OCI-LY7 (cell line): ENCODE results near the gene FRMPD4. TPM values are rescaled to one million over a fixed set of nuclear protein-coding genes. Genes with fewer than 3 reads are reported as not detected.

Experiments
- BruUV-seq: library from RNA; stranded (reverse); fragments of 400-500 nt; replicated peaks from 2 replicates; lab custom pipeline; 2021; lab: Mats Ljungman, UMichigan
- CTCF ChIA-PET: fragments of 300-600 bp; sonication (Branson Sonifier 250); formaldehyde crosslinking; loops from one replicate; lab custom pipeline; 2022; ENCODE audit warnings: antibody characterized with exemption; ENCODE audit not compliant: unreplicated experiment; lab: Charles Lee
- POLR2A ChIA-PET: fragments of 300-600 bp; sonication (Branson Sonifier 250); formaldehyde crosslinking; loops from one replicate; lab custom pipeline; 2022; ENCODE audit warnings: antibody characterized with exemption; lab: Charles Lee
- DNase-seq: peaks from one replicate; pipeline ENCODE4 v3.0.0-alpha.2; 2015; ENCODE audit warnings: low spot score
- H2AFZ ChIP-seq: fragments of 200-600 bp; sonication (generic), shearing (Covaris generic); 2 replicates; pipeline ENCODE4 v1.6.1; 2014; ENCODE audit warnings: mild to moderate bottlenecking, antibody characterized with exemption, low read length, moderate library complexity
- H3K27ac ChIP-seq: fragments of 200-600 bp; sonication (generic); 2 replicates; pipeline ENCODE4 v1.5.1; 2014; ENCODE audit warnings: mixed run types, low read depth, mild to moderate bottlenecking, moderate library complexity, low read length, inconsistent platforms; ENCODE audit not compliant: poor library complexity, severe bottlenecking
- H3K36me3 ChIP-seq: fragments of 200-600 bp; sonication (generic); 2 replicates; pipeline ENCODE4 v1.6.1; 2014; ENCODE audit warnings: mild to moderate bottlenecking, antibody characterized with exemption, low read length, moderate library complexity, mixed read lengths; ENCODE audit not compliant: insufficient read depth
- H3K4me1 ChIP-seq: fragments of 200-600 bp; sonication (generic); 2 replicates; pipeline ENCODE4 v1.5.1; 2014; ENCODE audit warnings: mild to moderate bottlenecking, low read length; ENCODE audit not compliant: insufficient read depth, poor library complexity, severe bottlenecking
- H3K4me2 ChIP-seq: fragments of 200-600 bp; sonication (generic); 2 replicates; pipeline ENCODE4 v1.6.1; 2014; ENCODE audit warnings: mild to moderate bottlenecking, low read length
- H3K4me3 ChIP-seq: fragments of 200-600 bp; sonication (generic); 2 replicates; pipeline ENCODE4 v1.5.1; 2014; ENCODE audit warnings: mild to moderate bottlenecking, low read depth, low read length; ENCODE audit not compliant: poor library complexity, severe bottlenecking
- H3K79me2 ChIP-seq: fragments of 200-600 bp; sonication (generic); 2 replicates; pipeline ENCODE4 v1.6.1; 2016; ENCODE audit warnings: low read depth, mild to moderate bottlenecking, low read length, moderate library complexity, mixed read lengths; ENCODE audit not compliant: insufficient read depth
- H3K9me2 ChIP-seq: fragments of 200-600 bp; sonication (generic); 2 replicates; pipeline ENCODE4 v1.6.1; 2016; ENCODE audit warnings: mild to moderate bottlenecking, low read length, mixed read lengths; ENCODE audit not compliant: insufficient read depth
- H3K9me3 ChIP-seq: fragments of 200-600 bp; sonication (generic); 2 replicates; pipeline ENCODE4 v1.6.1; 2014; ENCODE audit warnings: mild to moderate bottlenecking, mixed run types, low read length, mixed read lengths
- H4K20me1 ChIP-seq: fragments of 200-600 bp; sonication (generic); 2 replicates; pipeline ENCODE4 v1.6.1; 2014; ENCODE audit warnings: mild to moderate bottlenecking, antibody characterized with exemption, low read length, moderate library complexity, mixed read lengths; ENCODE audit not compliant: insufficient read depth
- CTCF ChIP-seq: fragments of 200-600 bp; sonication (generic); conservative IDR thresholded peaks from 2 replicates; pipeline ENCODE4 v1.5.1; 2014; ENCODE audit warnings: mild to moderate bottlenecking, antibody characterized with exemption, low read length, moderate library complexity, mixed read lengths
- EZH2phosphoT487 ChIP-seq: fragments of 200-600 bp; sonication (generic); IDR thresholded peaks from 2 replicates; pipeline ENCODE4 v1.6.1; 2018; ENCODE audit warnings: low read depth, borderline replicate concordance, mild to moderate bottlenecking, mixed run types, antibody characterized with exemption, low read length, moderate library complexity, mixed read lengths
- intact Hi-C: fragments of 100-400 bp; cut with micrococcal nuclease; formaldehyde crosslinking; loops from one replicate; pipeline ENCODE4 v1.10.0; 2022; ENCODE audit not compliant: unreplicated experiment
- total RNA-seq, 2 experiments: library from RNA; depleted of rRNA in 1 of 2; stranded (reverse); fragments of >200 nt in 1 of 2; shearing (Covaris generic) in 1 of 2; gene quantifications; 2 replicates each; pipeline ENCODE4 v1.2.3, GENCODE V29; 2014 to 2022

The FRMPD4 gene
- total RNA-seq, 2 experiments from 2014 or later = not detected

- intact Hi-C loops = no loop called here
- Histone ChIP-seq H4K20me1 (no peaks in the 10 kb centered on the region), H3K36me3 (no peaks in the 10 kb centered on the region), H3K27ac (no peak overlapping the region), H3K9me3 (no peaks in the 10 kb centered on the region), H3K79me2 (no peaks in the 10 kb centered on the region), H3K4me3 (no peak overlapping the region), H3K9me2 (no peaks in the 10 kb centered on the region), H2AFZ (no peak overlapping the region), H3K4me2 (no peak overlapping the region), H3K4me1 (no peaks in the 10 kb centered on the region)
- no peak for TF ChIP-seq EZH2phosphoT487
- TF ChIP-seq CTCF = no peak
- no TSS peak for BruUV-seq
- POLR2A ChIA-PET = no interaction called here
- CTCF ChIA-PET = no interaction called here
- no peak for DNase-seq
Observed at GRCh38 chrX:12657433-12657832, 519.2 kb downstream of the FRMPD4 start.

- H4K20me1 ChIP-seq = no peaks in the 10 kb centered on the region
- no peaks in the 10 kb centered on the region for H3K9me3 ChIP-seq
- no peak overlapping the region for H3K4me3 ChIP-seq
- no peak for TF ChIP-seq EZH2phosphoT487
- no peak for TF ChIP-seq CTCF
- H3K4me2 ChIP-seq = no peak overlapping the region
- ChIA-PET CTCF (no interaction called here), POLR2A (interaction anchor here (0.5 kb wide), 1 partner anchor 1437 kb away, joined by 3 read pairs; no protein-coding TSS in a partner anchor)
- no peaks in the 10 kb centered on the region for H3K36me3 ChIP-seq
- no peaks in the 10 kb centered on the region for H3K9me2 ChIP-seq
- H3K4me1 ChIP-seq = no peaks in the 10 kb centered on the region
- no peaks in the 10 kb centered on the region for H3K79me2 ChIP-seq
- DNase-seq = no peak
- no TSS peak for BruUV-seq
- intact Hi-C loops = no loop called here
- H3K27ac ChIP-seq = no peak overlapping the region
- H2AFZ ChIP-seq = no peak overlapping the region
Observed at GRCh38 chrX:12657881-12658280, 519.6 kb downstream of the FRMPD4 start.

GRCh38 chrX:12661464-12661863 lies 523.2 kb downstream of the FRMPD4 start:
- no peak overlapping the region for H2AFZ ChIP-seq
- H3K9me3 ChIP-seq = no peaks in the 10 kb centered on the region
- no peak overlapping the region for H3K4me3 ChIP-seq
- no peaks in the 10 kb centered on the region for H3K4me1 ChIP-seq
- H3K4me2 ChIP-seq = no peak overlapping the region
- ChIA-PET POLR2A (no interaction called here), CTCF (no interaction called here)
- no peak for TF ChIP-seq EZH2phosphoT487
- no peak for TF ChIP-seq CTCF
- BruUV-seq = no TSS peak
- H4K20me1 ChIP-seq = no peaks in the 10 kb centered on the region
- DNase-seq = no peak
- no peak overlapping the region for H3K27ac ChIP-seq
- no peaks in the 10 kb centered on the region for H3K36me3 ChIP-seq
- H3K9me2 ChIP-seq = no peaks in the 10 kb centered on the region
- H3K79me2 ChIP-seq = no peaks in the 10 kb centered on the region
- intact Hi-C loops = no loop called here
